ENCODE data around the gene WDR73.
"Not testable (repeated sequence)": the region's sequence is repeated elsewhere in the genome, so short reads cannot be mapped to it uniquely, and the experiment has no call there.

Gene WDR73

GRCh38 chr15:84653910-84654688, at the start of gene WDR73:
Gene WDR73 (minus strand): TSS chr15:84654283. CDS start chr15:84654274, 9 bp downstream.
- peak; percentile 73 for DNase-seq

- DNase-seq, result no peak
Observed at GRCh38 chr15:84703808-84704207, 49.7 kb upstream of the WDR73 start.

DNA sequence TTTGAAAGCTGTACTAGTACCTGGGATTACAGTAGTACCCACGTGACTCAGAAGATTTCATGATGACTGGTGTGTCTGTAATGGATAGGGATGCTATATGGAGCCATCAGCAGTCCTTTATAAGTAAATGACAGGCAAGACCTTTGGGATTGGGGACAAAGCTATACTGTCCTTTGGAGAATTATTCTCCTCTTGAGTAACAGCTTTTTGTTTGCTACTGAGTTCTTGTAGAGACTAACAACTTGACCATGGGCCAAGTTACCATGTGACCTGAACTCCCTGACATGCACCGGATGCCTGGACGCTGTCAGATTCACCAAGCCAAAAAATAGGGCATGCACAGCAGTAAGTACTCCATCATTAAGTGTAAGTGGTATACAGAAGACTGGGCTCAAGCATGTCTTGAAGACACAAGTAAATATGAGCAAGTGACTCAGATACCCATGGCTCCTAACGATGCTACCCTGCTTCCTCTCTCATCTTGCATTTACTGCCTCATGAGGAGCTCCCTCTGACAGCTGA, 48.9 kb upstream of the WDR73 start:
- no peak for DNase-seq

GRCh38 chr15:84699538-84700191, 45.6 kb upstream of the WDR73 start:
- no peak for DNase-seq

GRCh38 chr15:84697236-84697990, 43.3 kb upstream of the WDR73 start:
- DNase-seq, result no peak

GRCh38 chr15:84696757-84697156, 42.7 kb upstream of the WDR73 start:
- no peak for DNase-seq

GRCh38 chr15:84690342-84690741, 36.3 kb upstream of the WDR73 start:
- no peak for DNase-seq

DNA sequence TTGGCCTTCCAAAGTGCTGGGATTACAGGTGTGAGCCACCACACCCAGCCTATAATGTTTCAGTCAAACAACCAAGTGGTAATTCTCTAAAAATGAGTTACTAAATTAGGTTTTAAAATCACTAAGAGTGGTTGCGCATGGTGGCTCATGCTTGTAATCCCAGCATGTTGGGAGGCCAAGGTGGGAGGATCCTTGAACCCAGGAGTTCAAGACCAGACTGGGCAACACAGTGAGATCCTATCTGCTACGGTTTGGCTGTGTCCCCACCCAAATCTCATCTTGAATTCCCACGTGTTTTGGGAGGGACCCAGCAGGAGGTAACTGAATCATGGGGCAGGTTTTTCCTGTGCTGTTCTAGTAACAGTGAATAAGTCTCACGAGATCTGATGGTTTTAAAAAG, 35.8 kb upstream of the WDR73 start:
- no peak for DNase-seq

DNA sequence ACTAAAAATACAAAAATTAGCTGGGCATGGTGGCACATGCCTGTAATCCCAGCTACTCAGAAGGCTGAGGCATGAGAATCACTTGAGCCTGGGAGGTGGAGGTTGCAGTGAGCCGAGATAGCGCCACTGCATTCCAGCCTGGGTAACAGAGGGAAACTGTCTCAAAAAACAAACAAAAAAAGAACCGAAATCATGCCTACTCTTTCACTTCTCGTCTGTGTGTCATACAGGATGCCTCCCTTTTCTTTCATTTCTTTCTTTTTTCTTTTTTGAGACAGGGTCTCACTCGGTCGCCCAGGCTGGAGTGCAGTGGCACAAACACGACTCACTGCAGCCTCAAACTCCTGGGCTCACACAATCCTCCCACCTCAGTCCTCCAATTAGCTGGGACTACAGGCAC, 32.4 kb upstream of the WDR73 start:
- not testable (repeated sequence) for DNase-seq

DNA sequence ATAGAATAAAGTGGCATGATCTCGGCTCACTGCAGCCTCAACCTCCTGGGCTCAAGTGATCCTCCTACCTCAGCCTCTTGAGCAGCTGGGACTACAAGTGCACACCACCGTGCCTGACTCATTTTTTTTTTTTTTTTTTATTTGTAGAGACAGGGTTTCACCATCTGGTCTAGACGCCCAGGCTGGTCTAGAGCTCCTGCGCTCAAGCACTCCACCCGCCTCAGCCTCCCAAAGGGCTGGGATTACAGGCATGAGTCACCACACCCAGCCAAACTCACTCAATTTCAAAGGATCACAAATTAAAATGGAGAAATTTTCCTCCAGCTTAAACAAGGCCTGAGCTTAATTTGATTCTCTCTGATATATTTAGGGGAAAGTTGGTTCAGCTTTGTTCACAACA, 31.2 kb upstream of the WDR73 start:
- DNase-seq, result peak; percentile 58

GRCh38 chr15:84684092-84684491, 30.0 kb upstream of the WDR73 start:
- no peak for DNase-seq

- DNase-seq, result no peak
Observed at GRCh38 chr15:84681831-84682230, 27.7 kb upstream of the WDR73 start.

DNA sequence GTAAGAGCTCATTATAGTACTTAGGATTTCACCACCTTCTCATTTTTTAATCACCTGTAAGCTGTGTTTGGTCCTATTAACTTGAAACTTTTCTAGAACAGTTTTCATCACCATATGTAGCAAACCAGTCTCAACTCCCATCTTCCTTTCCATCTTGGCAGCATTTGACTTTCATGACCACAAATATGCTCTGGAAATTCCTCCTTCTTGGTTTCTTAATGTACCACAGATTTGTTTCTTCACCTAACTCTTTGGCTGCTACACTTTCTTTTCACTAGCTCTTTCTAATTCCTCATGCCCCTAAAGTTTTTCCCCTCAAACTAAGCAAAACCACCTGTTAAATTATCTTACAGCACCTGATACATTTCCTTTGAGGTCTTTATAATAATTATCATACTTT, 17.1 kb upstream of the WDR73 start:
- DNase-seq, result no peak

DNA sequence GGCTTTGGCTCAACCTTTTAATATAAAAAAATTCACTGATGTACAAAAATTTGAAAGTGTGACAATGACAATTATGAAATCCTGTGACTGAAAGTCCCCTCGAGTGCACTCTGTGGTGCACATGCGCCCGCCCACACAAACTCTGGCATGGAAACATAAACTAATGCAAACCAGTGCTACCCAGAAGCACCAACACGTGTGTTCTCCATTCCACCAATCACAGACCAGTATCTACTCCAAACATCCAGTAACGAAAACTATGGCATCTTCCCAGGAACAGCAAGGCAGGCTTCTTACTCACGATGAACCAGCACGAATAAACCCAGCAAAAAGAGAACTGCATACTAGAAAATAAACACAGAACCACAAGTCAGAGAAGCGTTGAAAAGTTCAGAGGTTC, 15.6 kb upstream of the WDR73 start:
- no peak for DNase-seq

DNA sequence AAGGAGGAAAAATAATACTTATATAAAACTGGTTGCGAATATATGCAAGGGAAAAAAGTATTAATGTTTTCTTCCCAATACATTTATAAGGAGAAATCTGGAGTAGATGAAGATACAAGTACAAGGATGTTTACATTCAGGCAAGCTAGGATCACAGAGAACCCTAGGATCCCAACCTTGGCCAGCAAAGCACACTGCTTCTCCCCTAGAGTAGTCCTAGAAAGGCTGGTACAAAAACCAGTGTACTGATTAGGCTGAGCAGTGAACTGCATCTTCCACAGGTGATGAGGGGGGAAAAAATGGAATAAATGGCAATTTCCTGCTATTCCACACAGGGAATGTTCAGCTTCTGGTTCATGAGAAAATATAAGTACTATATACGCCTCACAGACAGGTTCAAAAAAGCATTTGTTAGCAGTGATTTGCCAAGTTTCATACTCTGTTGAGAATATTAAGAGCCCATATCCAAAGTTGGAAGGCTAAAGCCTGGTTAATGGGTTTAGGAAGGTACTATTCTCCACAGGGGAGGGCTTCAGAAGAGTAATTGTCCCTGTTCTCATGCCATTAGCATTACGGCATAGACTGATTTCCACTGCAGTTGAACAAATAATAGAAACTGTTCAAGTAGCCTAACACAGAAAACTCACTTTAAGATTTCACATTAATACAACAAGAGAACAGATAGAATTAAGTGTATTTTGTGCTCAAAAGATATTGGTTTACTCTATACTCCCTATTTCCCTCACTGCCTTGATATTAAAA, 14.3 kb upstream of the WDR73 start:
- no peak for DNase-seq

DNA sequence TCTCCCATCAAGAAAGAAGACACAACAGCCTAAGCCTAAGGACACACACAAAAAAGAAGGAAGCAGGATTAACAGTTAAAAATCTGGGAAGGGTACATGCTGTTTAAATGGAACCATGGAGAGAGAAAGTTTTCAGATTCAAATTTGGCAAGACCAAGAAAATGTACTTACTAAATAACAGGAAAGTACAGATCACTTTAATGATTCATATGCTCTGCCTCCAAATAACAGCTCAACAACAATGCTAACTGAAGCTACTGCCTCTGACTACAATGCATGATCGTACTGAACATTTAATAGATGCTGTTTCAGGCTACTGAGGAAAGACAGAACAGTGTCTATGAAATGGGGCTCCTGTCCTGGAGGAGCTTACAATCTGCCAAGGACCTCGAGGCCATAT, 12.3 kb upstream of the WDR73 start:
- DNase-seq, result no peak

- no peak for DNase-seq
Observed at GRCh38 chr15:84661001-84661400, 6.9 kb upstream of the WDR73 start.

DNA sequence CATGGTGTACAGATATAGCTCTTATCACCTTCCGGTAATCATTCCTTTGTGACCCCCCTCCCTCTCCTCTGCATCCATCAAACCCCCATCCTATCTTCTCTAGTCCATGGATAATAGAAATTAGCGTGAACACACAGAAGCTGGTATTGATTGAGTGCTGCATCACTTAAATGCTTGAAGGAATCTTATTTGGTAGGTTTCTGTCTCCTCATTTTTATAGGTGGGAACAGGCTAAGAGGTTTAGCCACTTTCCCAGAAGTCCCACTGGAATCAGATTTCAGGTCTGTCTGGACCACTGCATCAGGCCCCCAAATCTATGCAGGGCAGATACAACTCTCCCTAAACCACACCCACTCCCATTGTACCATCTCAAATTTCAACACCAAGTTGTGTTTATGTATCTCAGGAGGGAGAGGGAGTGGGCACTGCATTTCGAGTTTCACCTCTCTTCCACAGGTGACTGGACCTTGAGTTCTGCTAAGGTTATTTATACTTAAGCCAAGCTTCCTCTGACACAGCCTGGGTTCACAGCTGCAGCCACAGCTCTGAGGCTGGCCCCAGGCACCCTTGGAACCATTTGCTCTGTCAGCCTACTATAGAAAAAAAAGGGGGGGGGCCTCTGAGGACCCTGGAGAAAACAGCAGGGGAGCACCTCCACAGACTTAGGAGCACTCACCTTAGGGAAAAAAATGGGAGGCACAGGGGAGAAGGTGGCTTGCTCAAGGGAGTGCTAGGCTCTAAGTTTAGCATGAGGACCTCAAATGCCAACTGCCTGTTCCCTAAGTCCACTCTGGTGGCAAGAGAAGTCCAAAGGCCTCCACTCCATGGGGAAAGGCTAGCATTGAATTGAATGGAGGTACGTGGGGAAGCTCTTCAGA, 6.1 kb upstream of the WDR73 start:
- DNase-seq, result peak; percentile 21

DNA sequence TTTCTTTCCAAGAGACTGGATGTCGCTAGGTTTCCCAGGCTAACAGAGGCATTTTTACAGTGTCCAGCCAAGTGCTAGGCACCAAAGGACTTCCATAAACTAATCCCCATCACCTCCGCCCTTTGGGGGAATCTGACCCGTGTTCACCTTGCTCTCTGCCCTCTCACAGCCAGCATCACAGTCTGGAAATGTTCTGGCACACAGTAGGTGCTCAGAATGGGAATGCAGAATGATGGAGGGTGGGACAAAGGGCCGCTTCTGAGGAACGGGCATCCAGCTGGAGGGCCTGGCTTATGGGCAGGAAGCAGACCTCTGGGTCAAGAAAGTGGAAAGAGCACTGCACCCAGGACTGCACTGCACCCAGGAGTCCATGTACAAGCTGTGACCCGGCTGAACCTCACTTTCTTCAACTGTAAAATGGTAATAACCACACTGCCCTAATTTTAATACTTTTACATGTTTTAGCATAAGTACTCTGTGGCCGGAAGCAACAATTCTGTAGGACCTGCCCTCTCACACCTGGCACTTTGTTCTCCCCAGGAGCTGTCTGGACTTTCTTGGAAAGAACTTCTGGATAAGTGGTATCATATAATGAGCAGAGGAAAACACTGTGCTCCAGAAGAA, 4.8 kb upstream of the WDR73 start:
- DNase-seq, result no peak

- peak; percentile 73 for DNase-seq
Observed at GRCh38 chr15:84658080-84658787, 4.2 kb upstream of the WDR73 start, which contains the start of gene NMB. Gene NMB (minus strand): TSS chr15:84658199. CDS start chr15:84658152, 47 bp downstream.

DNA sequence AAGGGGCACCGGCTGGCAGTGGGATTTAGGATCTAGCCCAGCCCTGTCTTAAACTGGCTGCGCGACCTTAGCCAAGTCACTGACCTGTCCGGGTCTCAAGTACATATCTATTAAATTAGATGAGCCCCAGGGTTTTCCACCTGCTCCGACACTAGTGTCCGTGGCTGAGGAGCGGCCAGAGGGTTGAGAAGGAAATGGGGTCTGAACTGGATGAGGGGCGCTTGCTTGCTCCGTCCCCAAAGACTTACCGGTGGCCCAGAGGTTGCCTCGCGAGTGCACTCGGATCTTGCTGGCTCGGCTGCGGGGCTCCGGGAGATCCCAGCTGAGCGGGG, 3.6 kb upstream of the WDR73 start:
- no peak for DNase-seq

Data from NCI-H524 treated with DMSO at 0.1 percent for 48 hours (cell line).